ES-I3 (cell line): Measurements from ENCODE around the gene TIA1.
"Not testable (repeated sequence)": the region's sequence is repeated elsewhere in the genome, so short reads cannot be mapped to it uniquely, and the experiment has no call there.

ENCODE experiments used
- H3K36me3 ChIP-seq: 2 replicates; pipeline ENCODE4 v1.6.1; 2013; ENCODE audit warnings: mild to moderate bottlenecking, low read length, control low read depth, moderate library complexity; ENCODE audit not compliant: insufficient read depth
- H3K4me1 ChIP-seq: 2 replicates; pipeline ENCODE4 v1.6.1; 2013; ENCODE audit warnings: mild to moderate bottlenecking, control low read depth, low read length; ENCODE audit not compliant: insufficient read depth
- H3K9ac ChIP-seq: 2 replicates; pipeline ENCODE4 v1.6.1; 2013; ENCODE audit warnings: low read depth, mild to moderate bottlenecking, low read length, moderate library complexity
- H3K9me3 ChIP-seq: 2 replicates; pipeline ENCODE4 v1.6.1; 2013; ENCODE audit warnings: mild to moderate bottlenecking, low read length, moderate library complexity; ENCODE audit not compliant: control insufficient read depth, insufficient read depth

TIA1 gene

GRCh38 chr2:70201225-70201768, 47.1 kb downstream of the TIA1 start:
- Histone ChIP-seq H3K36me3 (no peaks in the 10 kb centered on the region), H3K9ac (no peak overlapping the region), H3K4me1 (no peaks in the 10 kb centered on the region), H3K9me3 (no peaks in the 10 kb centered on the region)

GRCh38 chr2:70199320-70199864, 49.0 kb downstream of the TIA1 start:
- Histone ChIP-seq H3K9ac (no peak overlapping the region), H3K4me1 (no peaks in the 10 kb centered on the region), H3K9me3 (no peaks in the 10 kb centered on the region), H3K36me3 (no peaks in the 10 kb centered on the region)

- H3K9ac ChIP-seq: no peak overlapping the region
- H3K4me1 ChIP-seq: no peaks in the 10 kb centered on the region
- no peaks in the 10 kb centered on the region for H3K9me3 ChIP-seq
- no peaks in the 10 kb centered on the region for H3K36me3 ChIP-seq
These were observed 55.9 kb downstream of the TIA1 start for GRCh38 chr2:70192516-70192915.

- no peaks in the 10 kb centered on the region for H3K36me3 ChIP-seq
- H3K4me1 ChIP-seq: no peaks in the 10 kb centered on the region
- H3K9ac ChIP-seq: peak overlapping the region; percentile 74; the same call in 1 of the 2 replicates
- no peaks in the 10 kb centered on the region for H3K9me3 ChIP-seq
These were observed 57.1 kb downstream of the TIA1 start for GRCh38 chr2:70191244-70191735.

GRCh38 chr2:70190418-70191243, 57.8 kb downstream of the TIA1 start, which contains the start of gene C2orf42:
TSS of gene C2orf42 (minus strand) at chr2:70191019. CDS start at chr2:70181985, 9,034 bp downstream.
- Histone ChIP-seq H3K9ac (peak within 1 kb of the TSS; percentile 74), H3K36me3 (no peaks in the 10 kb centered on the region), H3K9me3 (no peaks in the 10 kb centered on the region), H3K4me1 (no peaks in the 10 kb centered on the region)

GRCh38 chr2:70188460-70188859, 60.0 kb downstream of the TIA1 start:
- H3K4me1 ChIP-seq: no peaks in the 10 kb centered on the region
- no peak overlapping the region for H3K9ac ChIP-seq
- no peaks in the 10 kb centered on the region for H3K36me3 ChIP-seq
- H3K9me3 ChIP-seq: no peaks in the 10 kb centered on the region

- not testable (repeated sequence) for H3K9me3 ChIP-seq, H3K36me3 ChIP-seq, H3K9ac ChIP-seq, H3K4me1 ChIP-seq
These were observed 61.3 kb downstream of the TIA1 start for GRCh38 chr2:70187170-70187569.

GRCh38 chr2:70182689-70183088, 65.7 kb downstream of the TIA1 start:
- Histone ChIP-seq H3K4me1 (no peaks in the 10 kb centered on the region), H3K9me3 (no peaks in the 10 kb centered on the region), H3K36me3 (0 out of 2 replicates have a peak, but pooled peaks cover 3% of the 10 kb centered on the region), H3K9ac (no peak overlapping the region)

- Histone ChIP-seq H3K9me3 (no peaks in the 10 kb centered on the region), H3K36me3 (0 out of 2 replicates have a peak, but pooled peaks cover 3% of the 10 kb centered on the region), H3K4me1 (no peaks in the 10 kb centered on the region), H3K9ac (no peak overlapping the region)
These were observed 67.0 kb downstream of the TIA1 start for GRCh38 chr2:70181363-70181956.

- H3K9me3 ChIP-seq: no peaks in the 10 kb centered on the region
- peaks cover 2% of the 10 kb centered on the region; the same call in 1 of the 2 replicates for H3K36me3 ChIP-seq
- H3K4me1 ChIP-seq: no peaks in the 10 kb centered on the region
- no peak overlapping the region for H3K9ac ChIP-seq
These were observed 74.9 kb downstream of the TIA1 start for GRCh38 chr2:70173520-70173919.

- not testable (repeated sequence) for H3K36me3 ChIP-seq, H3K9ac ChIP-seq, H3K9me3 ChIP-seq, H3K4me1 ChIP-seq
These were observed 78.7 kb downstream of the TIA1 start for GRCh38 chr2:70169654-70170245.

- Histone ChIP-seq H3K9me3 (no peaks in the 10 kb centered on the region), H3K9ac (no peak overlapping the region), H3K4me1 (peaks cover 11% of the 10 kb centered on the region; the same call in 1 of the 2 replicates), H3K36me3 (peaks cover 5% of the 10 kb centered on the region; the same call in 1 of the 2 replicates)
These were observed 87.3 kb downstream of the TIA1 start for GRCh38 chr2:70161069-70161534.

GRCh38 chr2:70160545-70160944, 87.9 kb downstream of the TIA1 start:
- no peak overlapping the region for H3K9ac ChIP-seq
- H3K36me3 ChIP-seq: peaks cover 5% of the 10 kb centered on the region; the same call in 1 of the 2 replicates
- H3K9me3 ChIP-seq: no peaks in the 10 kb centered on the region
- peaks cover 11% of the 10 kb centered on the region; the same call in 1 of the 2 replicates for H3K4me1 ChIP-seq
